ENCODE measurements around the gene EYA2.
A peak's percentile ranks its signal among the peaks of the same experiment; 100 is the strongest.
"Not testable (repeated sequence)": the region's sequence is repeated elsewhere in the genome, so short reads cannot be mapped to it uniquely, and the experiment has no call there.

The EYA2 gene

GRCh38 chr20:47175493-47175892 is 280.9 kb downstream of the EYA2 start:
- no peak for DNase-seq (ENCODE audit: low read depth)

DNA sequence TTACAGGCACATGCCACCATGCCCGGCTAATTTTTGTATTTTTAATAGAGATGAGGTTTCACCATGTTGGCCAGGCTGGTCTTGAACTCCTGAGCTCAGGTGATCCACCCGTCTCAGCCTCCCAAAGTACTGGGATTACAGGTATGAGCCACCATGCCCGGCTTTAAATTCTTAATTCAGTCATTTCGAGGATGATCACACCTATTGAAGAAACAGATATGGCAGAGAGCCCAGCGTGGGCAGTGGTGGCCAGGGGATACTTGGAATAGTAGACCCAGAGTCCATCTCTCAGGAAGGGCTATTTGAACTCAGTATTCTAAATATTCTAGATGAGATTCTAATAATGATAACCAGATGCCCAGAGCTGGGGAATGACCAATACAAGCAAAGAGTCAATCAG is 281.6 kb downstream of the EYA2 start:
- not testable (repeated sequence) for DNase-seq (ENCODE audit: low read depth)

DNA sequence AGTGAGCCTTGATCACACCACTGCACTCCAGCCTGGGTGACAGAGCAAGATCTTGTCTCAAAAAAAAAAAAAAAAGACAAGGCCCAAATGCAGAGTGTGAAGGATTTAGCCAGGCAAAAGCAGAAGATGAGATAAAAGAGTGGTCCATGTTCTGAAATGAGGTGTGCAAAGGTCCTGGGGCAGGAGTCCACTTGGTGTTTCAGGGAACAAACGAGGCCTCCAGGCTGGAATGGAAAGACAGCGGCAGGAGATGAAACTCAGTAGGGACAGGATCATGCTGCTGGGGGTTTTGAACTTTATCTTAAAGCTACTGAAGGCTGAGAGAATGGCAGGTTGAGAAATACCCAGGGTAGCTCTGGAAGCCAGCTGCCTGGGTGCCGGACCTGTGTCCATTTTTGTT is 283.6 kb downstream of the EYA2 start:
- DNase-seq (ENCODE audit: low read depth): no peak

- DNase-seq (ENCODE audit: low read depth): no peak
Observed at GRCh38 chr20:47178851-47179250, 284.2 kb downstream of the EYA2 start.

GRCh38 chr20:47179267-47179666 is 284.6 kb downstream of the EYA2 start:
- DNase-seq (ENCODE audit: low read depth): no peak

DNA sequence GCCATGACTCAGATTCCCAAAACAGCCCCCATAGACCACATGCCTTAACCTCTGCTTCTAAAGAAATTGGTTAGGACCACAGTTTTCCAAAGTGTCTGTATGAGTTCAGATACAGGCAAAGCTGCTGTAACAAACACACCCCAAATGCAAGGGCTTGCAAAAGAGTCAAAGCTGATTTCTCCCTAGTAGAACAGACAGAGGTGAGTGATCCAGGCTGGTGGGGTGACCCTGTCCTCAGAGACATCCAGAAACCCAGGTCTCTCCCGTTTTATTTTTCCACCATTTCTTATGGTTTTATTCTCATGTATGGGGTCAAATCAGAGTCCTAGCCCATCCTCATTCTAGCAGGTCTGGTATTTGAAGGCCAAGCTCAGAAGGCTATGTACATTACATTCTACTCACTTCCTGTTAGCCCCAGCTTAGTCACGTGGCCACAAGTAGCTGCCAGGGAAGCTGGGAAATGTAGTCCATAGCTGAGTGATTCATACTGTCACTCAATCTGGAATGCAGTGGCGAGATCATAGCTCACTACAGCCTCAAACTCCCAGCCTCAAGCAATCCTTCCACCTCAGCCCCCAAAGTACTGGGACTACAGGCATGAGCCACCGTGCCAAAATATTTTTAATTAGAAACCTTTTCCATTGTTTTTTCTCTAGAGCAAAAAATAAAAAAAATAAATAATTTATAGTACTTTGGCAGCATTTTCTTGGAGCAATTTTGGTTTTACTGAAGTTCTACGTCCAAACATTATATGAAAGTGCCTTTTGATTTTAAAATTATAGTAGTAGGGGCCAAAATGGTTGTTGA is 286.6 kb downstream of the EYA2 start:
- no peak for DNase-seq (ENCODE audit: low read depth)

DNA sequence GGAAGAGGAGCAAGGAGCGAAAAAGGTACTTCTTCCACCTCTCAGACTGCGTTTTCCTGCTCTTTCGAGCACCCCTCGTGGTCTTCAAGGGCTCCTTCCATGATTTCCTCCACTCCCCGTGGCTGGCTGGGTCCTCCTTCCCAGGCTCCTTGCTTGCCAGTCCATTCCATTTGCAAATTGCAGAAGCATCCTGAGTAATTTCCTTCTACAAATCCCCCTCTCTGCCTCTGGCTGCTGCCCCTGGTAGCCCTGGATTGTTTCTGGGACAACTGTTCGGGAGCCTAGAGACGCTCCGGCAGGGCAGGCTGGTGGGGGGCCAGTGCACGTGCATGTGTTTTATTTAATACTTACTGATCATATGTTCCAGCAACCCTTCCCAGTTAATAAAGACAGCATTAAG is 288.7 kb downstream of the EYA2 start:
- no peak for DNase-seq (ENCODE audit: low read depth)

DNA sequence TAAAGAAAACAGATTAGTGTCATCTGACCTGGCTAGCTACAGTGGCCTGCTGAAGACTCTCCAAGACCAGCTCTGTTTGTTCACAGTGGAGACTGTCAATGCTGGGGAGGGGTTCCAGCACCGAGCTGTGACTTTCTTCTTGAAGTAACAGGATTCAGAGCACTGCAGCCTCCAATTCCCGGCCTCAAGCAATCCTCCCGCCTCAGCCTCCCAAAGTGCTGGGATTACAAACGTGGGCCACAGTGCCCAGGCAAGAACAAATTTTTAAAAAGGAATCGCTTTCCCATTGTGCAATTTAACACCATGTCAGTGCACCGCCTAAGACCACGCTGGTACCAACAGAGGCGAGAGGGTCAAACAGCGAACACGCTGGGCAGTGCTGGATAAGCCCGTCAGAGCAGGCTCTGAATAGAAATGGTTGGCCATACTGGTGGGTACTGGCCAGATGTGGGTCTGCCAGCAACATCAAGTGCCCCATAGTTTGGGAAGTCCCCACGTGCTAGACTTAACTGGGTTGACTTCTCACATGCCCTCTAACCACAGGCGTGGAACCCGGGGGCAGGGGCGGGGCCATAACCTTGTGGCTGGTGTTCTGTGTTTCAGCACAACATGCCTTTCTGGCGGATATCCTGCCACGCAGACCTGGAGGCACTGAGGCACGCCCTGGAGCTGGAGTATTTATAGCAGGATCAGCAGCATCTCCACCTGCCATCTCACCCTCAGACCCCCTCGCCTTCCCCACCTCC is 293.0 kb downstream of the EYA2 start:
- DNase-seq (ENCODE audit: low read depth): no peak

GRCh38 chr20:47188540-47188939 is 293.9 kb downstream of the EYA2 start:
- DNase-seq (ENCODE audit: low read depth): no peak

DNA sequence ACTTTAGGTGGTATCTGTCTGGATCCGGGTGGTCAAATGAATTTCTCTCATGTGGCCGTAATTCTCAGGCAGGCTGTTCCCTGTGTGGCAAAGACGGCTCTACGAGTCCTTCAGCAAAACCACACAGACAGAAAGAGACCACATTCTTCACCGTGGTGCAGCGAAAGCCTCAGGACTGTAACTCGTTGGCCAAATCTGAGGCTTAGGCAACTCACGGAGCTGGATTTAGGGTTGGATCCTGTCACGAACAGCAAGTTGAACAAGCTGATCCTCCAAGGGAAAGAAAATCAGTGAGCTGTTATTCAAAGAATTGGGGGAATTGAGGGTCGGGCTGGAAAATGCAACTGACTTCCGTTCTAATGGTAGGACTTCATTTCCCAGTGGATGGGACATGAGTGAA is 294.4 kb downstream of the EYA2 start:
- DNase-seq (ENCODE audit: low read depth): no peak

DNA sequence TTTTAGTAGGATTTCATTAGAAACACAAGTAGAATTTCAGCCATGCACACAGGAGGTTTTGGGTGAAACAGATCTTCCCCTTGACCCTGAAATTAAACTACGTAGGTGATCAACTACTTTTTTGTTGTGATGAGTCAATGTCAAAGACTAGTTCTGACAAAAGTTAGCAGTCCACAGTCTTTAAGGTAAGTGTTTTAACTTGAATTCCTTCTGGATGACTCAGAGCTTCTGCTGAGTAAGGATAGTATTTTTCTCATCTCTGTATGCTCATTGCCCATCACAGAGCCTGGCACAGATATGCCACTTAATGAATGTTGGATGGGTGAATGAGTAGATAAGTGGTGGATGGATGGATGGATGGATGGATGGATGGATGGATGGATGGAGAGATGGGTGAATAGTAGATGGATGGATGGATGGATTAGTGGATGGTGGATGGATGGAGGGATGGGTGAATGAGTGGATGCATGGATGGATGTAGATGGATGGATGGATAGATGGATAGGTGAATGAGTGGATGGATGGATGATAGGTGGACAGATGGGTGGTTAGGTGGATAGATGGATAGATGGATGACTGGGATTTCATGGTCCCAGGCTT is 296.5 kb downstream of the EYA2 start:
- DNase-seq (ENCODE audit: low read depth): no peak

DNA sequence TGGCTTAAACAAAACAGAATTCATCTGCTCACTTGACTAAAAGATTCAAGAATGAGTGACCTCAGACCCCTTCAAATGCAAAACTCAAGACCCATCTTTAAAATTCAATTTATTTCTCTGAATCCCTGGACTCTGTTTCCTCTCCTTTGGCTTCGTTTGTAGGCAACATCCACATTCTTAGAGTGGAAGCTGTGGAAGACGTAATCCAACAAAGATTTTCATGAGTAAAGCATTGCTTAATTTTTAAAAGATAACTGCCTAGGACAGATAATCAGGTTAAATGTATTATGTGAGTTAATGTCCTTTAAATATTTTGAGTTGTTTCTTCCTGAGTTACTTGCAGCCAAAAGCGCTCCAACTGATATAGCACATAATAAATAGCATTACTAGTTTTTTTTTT is 297.3 kb downstream of the EYA2 start:
- DNase-seq (ENCODE audit: low read depth): no peak

GRCh38 chr20:47195573-47195972 is 300.9 kb downstream of the EYA2 start:
- no peak for DNase-seq (ENCODE audit: low read depth)

DNA sequence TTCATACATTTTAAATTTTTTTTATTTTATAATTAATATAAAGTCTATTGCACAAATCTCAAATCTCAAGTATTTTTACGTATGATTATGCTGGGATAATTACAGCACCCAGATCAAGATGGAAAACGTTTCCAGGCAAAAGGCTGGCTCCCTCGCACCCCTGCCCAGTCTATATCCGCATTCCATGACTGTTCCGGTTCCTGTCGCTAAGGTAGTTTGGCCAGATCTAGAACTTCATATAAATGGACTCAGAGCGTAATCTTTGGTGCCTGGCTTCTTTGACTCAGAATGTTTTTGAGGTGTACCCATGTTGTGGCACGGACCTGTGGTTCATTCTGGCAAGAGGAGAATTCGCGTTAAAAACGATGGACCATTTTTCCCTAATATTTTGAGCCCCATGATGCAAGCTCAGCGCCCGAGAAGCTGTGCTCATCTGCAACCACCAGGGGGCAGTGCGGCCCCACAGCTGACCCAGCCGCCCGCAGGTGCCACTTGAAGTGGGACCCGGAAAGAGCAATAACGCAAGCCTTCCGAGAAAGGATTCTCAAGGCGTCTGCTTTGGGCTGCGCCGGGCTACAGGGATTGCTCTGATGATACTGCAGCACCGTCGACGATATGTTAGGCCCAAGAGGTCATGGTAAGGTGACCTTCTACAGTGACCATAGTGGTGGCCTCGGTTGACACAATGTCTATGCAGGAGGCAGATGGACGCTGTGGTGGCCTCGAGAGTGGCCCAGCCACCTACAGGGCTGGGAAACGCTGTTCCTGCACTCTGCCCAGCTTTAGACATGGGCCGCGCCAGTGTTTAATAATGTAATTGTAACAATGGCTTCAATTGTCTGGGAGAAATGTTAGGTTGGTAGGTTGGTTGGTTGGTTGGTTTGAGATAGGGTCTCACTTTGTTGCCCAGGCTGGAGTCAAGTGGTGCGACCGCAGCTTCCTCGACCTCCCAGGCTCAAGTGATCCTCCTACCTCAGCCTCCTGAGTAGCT is 301.7 kb downstream of the EYA2 start:
- DNase-seq (ENCODE audit: low read depth): peak; percentile 31

- DNase-seq (ENCODE audit: low read depth): no peak
Observed at GRCh38 chr20:47198254-47198671, 303.6 kb downstream of the EYA2 start.

DNA sequence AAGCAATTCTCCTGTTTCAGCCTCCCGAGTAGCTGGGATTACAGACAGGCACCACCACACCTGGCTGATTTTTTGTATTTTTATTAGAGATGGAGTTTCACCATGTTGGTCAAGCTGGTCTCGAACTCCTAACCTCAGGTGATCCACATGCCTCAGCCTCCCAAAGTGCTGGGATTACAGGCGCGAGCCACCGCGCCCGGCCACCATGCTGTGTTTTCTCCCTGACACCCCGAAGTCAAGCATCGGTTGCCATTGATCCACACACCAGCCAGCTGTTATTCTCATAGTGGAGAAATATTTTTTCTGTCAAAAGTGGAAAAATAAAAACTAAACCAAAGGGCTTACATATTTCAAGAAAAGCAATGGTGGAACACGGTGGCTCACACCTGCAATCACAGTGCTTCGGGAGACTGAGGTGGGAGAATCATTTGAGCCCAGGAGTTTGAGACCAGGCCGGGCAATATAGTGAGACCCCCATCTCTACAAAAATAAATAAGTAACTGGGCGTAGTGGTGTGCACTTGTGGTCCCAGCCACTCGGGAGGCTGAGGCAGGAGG is 304.4 kb downstream of the EYA2 start:
- DNase-seq (ENCODE audit: low read depth): no peak

GRCh38 chr20:47201074-47201730 is 306.6 kb downstream of the EYA2 start:
- DNase-seq (ENCODE audit: low read depth): no peak

- DNase-seq (ENCODE audit: low read depth): no peak
Observed at GRCh38 chr20:47202733-47203667, 308.4 kb downstream of the EYA2 start.

- DNase-seq (ENCODE audit: low read depth): no peak
Observed at GRCh38 chr20:47204008-47204849, 309.6 kb downstream of the EYA2 start.

Data from activated T-helper 1 cell treated with Interleukin-2 at 50 U/mL for 16 hours (primary cell).